Measurements from ENCODE around the gene TARS2.

- TF ChIP-seq CTCF (conservative IDR thresholded peaks at IDR 0.05; ENCODE audit: low read length) (no peak), EZH2phosphoT487 (IDR thresholded peaks at IDR 0.05; ENCODE audit: borderline replicate concordance, low read depth, low read length) (no peak)
Measured at GRCh38 chr1:150505431-150505830, 18.2 kb downstream of the TARS2 start.
